ENCODE results near the gene FBXL4.

FBXL4 gene

GRCh38 chr6:98838975-98839374 lies 108.8 kb downstream of the FBXL4 start:
- no peak for DNase-seq (ENCODE audit: low spot score)

GRCh38 chr6:98838032-98838431 lies 109.7 kb downstream of the FBXL4 start:
- DNase-seq (ENCODE audit: low spot score) = no peak

- no peak for DNase-seq (ENCODE audit: low spot score)
These were observed 110.5 kb downstream of the FBXL4 start for GRCh38 chr6:98836962-98837944.

GRCh38 chr6:98836025-98836961 lies 111.5 kb downstream of the FBXL4 start:
- DNase-seq (ENCODE audit: low spot score) = peak; percentile 63

GRCh38 chr6:98835149-98836024 lies 112.4 kb downstream of the FBXL4 start:
- DNase-seq (ENCODE audit: low spot score) = peak; percentile 68

- DNase-seq (ENCODE audit: low spot score) = peak; percentile 98
These were observed 113.4 kb downstream of the FBXL4 start, which contains the start of gene POU3F2 for GRCh38 chr6:98834060-98835031. POU3F2 (plus strand) TSS chr6:98834574; CDS start chr6:98834874, 300 bp downstream.

- peak; percentile 74 for DNase-seq (ENCODE audit: low spot score)
These were observed 114.3 kb downstream of the FBXL4 start for GRCh38 chr6:98833307-98834059.

- peak; percentile 82 for DNase-seq (ENCODE audit: low spot score)
These were observed 114.8 kb downstream of the FBXL4 start for GRCh38 chr6:98833057-98833306.

GRCh38 chr6:98832284-98833056 lies 115.3 kb downstream of the FBXL4 start:
- peak; percentile 72 for DNase-seq (ENCODE audit: low spot score)

GRCh38 chr6:98831959-98832283 lies 115.8 kb downstream of the FBXL4 start:
- no peak for DNase-seq (ENCODE audit: low spot score)

GRCh38 chr6:98831057-98831958 lies 116.4 kb downstream of the FBXL4 start:
- DNase-seq (ENCODE audit: low spot score) = peak; percentile 69

GRCh38 chr6:98830146-98830545 lies 117.6 kb downstream of the FBXL4 start:
- DNase-seq (ENCODE audit: low spot score) = no peak

- peak; percentile 51 for DNase-seq (ENCODE audit: low spot score)
These were observed 118.8 kb downstream of the FBXL4 start for GRCh38 chr6:98828941-98829411.

- DNase-seq (ENCODE audit: low spot score) = no peak
These were observed 119.4 kb downstream of the FBXL4 start for GRCh38 chr6:98828211-98828788.

- peak; percentile 85 for DNase-seq (ENCODE audit: low spot score)
These were observed 120.2 kb downstream of the FBXL4 start for GRCh38 chr6:98827295-98828159.

- DNase-seq (ENCODE audit: low spot score) = no peak
These were observed 122.0 kb downstream of the FBXL4 start for GRCh38 chr6:98825600-98826230.

Data from ecto neural progenitor cell (in vitro differentiated cells).